Lung (tissue), 12 donors: ENCODE results near the gene HOMER1. TPM values are rescaled to one million over a fixed set of nuclear protein-coding genes. Genes with fewer than 3 reads are reported as not detected.

Source experiments
- ATAC-seq: fragments of 200-7000 bp; cut with Tn5 transposase; one replicate; pipeline ENCODE4 v1.9.1; 2020; ENCODE audit warnings: moderate number of reproducible peaks; ENCODE audit not compliant: insufficient read depth, low FRiP score
- DNase-seq, 3 donors: peaks; one replicate each; pipeline ENCODE4 v3.0.0-alpha.2; 2013 to 2017
- H3K27ac ChIP-seq, 2 donors: one replicate each; pipeline ENCODE4 v1.5.1; 2013; ENCODE audit warnings: mild to moderate bottlenecking in 2 of 2, moderate library complexity in 2 of 2, control low read depth in 1 of 2, inconsistent platforms in 1 of 2, low read depth in 1 of 2, low read length in 1 of 2
- H3K27me3 ChIP-seq, 3 donors: one replicate each; pipeline ENCODE4 v1.5.1; 2013; ENCODE audit warnings: low read length in 2 of 3; ENCODE audit not compliant: control insufficient read depth in 3 of 3, insufficient read depth in 3 of 3
- H3K36me3 ChIP-seq, 4 donors: one replicate each; pipeline ENCODE4 v1.5.1; 2013; ENCODE audit warnings: low read length in 4 of 4, mild to moderate bottlenecking in 1 of 4, moderate library complexity in 1 of 4; ENCODE audit not compliant: control insufficient read depth in 4 of 4, insufficient read depth in 4 of 4
- H3K4me1 ChIP-seq, 5 donors: one replicate each; pipeline ENCODE4 v1.5.1; 2013; ENCODE audit warnings: low read length in 5 of 5, mild to moderate bottlenecking in 2 of 5, moderate library complexity in 1 of 5; ENCODE audit not compliant: control insufficient read depth in 5 of 5, insufficient read depth in 5 of 5
- H3K4me3 ChIP-seq: one replicate; pipeline ENCODE4 v1.5.1; 2013; ENCODE audit warnings: mild to moderate bottlenecking, control low read depth, moderate library complexity
- H3K9ac ChIP-seq, 2 donors: one replicate each; pipeline ENCODE4 v1.5.1; 2013; ENCODE audit warnings: low read length in 2 of 2, control low read depth in 1 of 2; ENCODE audit not compliant: insufficient read depth in 1 of 2
- H3K9me3 ChIP-seq, 4 donors: one replicate each; pipeline ENCODE4 v1.5.1; 2013; ENCODE audit warnings: low read length in 3 of 4, mild to moderate bottlenecking in 1 of 4, moderate library complexity in 1 of 4; ENCODE audit not compliant: control insufficient read depth in 4 of 4, insufficient read depth in 3 of 4
- WGBS, 2 donors: extraction: QIAGEN DNeasy Blood & Tissue Kit; methylation state at CpG; one replicate each; pipeline ENCODE4 v1.1.7; 2013; 5-methylcytosine and 5-hydroxymethylcytosine counted together
- polyA plus RNA-seq, 2 donors: library from polyadenylated mRNA; stranded (reverse); fragments of 200-250 nt; gene quantifications; one replicate each; pipeline ENCODE4 v1.2.1, GENCODE V29; 2013
- total RNA-seq, 2 donors: library from RNA; depleted of rRNA in 1 of 2; stranded (reverse); fragments of >200 nt in 1 of 2; gene quantifications; one replicate each; pipeline ENCODE4 v1.2.1, GENCODE V29; 2014 to 2021
- TF ChIP-seq, protein P1 (sequence below): IDR thresholded peaks from 2 replicates; pipeline ENCODE4 v1.5.1; 2012; ENCODE audit warnings: mild to moderate bottlenecking; ENCODE audit errors: control extremely low read depth, extremely low read depth
- donor health status: control.
- donor health status: control.
- donor health status: Bipolar disorder and iron deficiency.
- donor health status: healthy.
- donor health status: DM: yes; HTN: yes; CAD: no.

HOMER1 gene
- total and polyA plus RNA-seq, 4 donors = 1.2 to 15.4 (median 4.5) TPM

DNA sequence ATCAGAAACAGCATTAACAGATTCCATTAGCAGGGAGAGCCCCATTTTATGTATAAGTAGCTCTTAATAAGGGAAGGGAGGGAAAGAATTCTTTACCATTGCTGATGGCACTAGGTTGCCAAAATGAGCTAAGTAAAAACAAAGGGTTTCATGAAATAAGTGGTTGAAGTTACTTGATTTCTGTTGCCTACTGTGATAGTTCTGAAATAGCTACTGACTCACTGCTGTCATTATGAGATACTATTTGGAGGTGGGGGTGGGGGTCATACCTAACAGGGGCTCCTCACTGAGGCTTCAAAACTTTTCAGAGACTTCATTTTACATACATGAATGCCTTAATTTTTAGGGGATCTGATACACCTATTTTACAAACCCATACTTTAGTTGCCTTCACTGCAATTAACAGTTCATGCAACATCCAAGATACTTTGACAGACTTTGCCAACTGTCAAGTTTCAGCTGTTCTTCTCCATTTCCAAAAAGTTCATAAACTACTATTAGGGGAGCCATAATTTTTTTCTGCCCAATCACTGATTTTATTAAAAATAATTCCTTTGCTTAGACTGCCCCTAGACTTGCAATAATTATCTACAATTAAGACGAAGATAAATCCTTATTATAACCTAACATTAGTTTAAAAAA lies 4.6 kb downstream of the HOMER1 start:
- TF ChIP-seq, protein P1, sequence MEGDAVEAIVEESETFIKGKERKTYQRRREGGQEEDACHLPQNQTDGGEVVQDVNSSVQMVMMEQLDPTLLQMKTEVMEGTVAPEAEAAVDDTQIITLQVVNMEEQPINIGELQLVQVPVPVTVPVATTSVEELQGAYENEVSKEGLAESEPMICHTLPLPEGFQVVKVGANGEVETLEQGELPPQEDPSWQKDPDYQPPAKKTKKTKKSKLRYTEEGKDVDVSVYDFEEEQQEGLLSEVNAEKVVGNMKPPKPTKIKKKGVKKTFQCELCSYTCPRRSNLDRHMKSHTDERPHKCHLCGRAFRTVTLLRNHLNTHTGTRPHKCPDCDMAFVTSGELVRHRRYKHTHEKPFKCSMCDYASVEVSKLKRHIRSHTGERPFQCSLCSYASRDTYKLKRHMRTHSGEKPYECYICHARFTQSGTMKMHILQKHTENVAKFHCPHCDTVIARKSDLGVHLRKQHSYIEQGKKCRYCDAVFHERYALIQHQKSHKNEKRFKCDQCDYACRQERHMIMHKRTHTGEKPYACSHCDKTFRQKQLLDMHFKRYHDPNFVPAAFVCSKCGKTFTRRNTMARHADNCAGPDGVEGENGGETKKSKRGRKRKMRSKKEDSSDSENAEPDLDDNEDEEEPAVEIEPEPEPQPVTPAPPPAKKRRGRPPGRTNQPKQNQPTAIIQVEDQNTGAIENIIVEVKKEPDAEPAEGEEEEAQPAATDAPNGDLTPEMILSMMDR = no peak
- Histone ChIP-seq H3K27me3 (peaks cover 0 to 24% (median 6%) of the 10 kb centered on the region in 3 donors), H3K4me3 (no peak overlapping the region), H3K9me3 (no peaks in the 10 kb centered on the region), H3K36me3 (no peaks in the 10 kb centered on the region), H3K9ac (no peak overlapping the region), H3K27ac (peak overlapping the region in 1 of 2 donors; percentile 87), H3K4me1 (peaks cover 0 to 22% (median 5%) of the 10 kb centered on the region in 5 donors)
- DNase-seq (no peak), ATAC-seq (no peak)
- WGBS, 2 donors = 93% methylated on average over 1 of the region's 1 CpG

DNA sequence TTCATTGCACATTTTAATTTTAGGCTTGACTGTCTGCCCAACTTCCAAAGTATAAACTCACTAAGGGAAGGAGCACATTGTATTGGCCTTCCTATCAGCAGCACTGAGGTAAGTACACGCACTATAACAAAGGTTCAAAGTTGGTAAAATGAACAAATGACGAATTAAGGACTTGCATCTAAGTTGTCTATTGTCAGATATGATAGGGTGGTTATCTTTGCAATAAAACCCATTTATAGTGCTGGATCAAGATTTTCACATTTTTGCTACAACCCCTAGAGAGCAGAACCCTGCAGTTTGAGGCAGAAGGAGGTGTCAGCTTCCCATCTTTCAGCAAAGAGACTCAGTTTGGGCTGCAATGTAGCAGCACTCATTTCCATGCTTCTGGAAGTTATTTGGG lies 5.1 kb downstream of the HOMER1 start:
- Histone ChIP-seq H3K4me3 (no peak overlapping the region), H3K36me3 (no peaks in the 10 kb centered on the region), H3K4me1 (peaks cover 0 to 27% (median 5%) of the 10 kb centered on the region in 5 donors), H3K9me3 (no peaks in the 10 kb centered on the region), H3K27me3 (peaks cover 0 to 24% (median 6%) of the 10 kb centered on the region in 3 donors), H3K9ac (no peak overlapping the region), H3K27ac (peak overlapping the region in 1 of 2 donors; percentile 87)
- ATAC-seq (no peak), DNase-seq (no peak)
- TF ChIP-seq, protein P1 = no peak
- 93 to 94% methylated on average over 2 of the region's 2 CpGs for WGBS, 2 donors

DNA sequence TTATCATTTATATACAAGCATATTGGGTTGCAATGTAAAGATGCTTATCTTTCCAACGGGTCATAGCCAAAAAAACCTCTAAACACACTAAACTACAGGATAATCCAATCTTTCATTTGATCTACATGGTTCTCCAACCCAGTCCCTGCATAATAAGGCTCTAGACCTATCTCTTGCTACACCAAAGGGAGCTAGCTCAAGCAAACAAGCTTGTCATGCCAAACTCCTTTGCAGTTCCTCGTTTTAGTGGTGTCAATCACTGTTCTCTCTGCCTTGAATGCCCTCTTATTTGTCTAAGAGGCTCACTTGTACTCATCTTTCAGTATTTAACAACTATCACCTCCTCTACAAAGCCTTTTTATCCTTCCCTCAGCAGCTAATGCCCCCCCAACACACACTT lies 5.6 kb downstream of the HOMER1 start:
- 40 to 42% methylated on average over 2 of the region's 2 CpGs for WGBS, 2 donors
- TF ChIP-seq, protein P1 = no peak
- H3K27me3 ChIP-seq = peaks cover 0 to 24% (median 6%) of the 10 kb centered on the region in 3 donors
- H3K4me1 ChIP-seq = peaks cover 0 to 30% (median 5%) of the 10 kb centered on the region in 5 donors
- no peak overlapping the region for H3K4me3 ChIP-seq
- no peak for DNase-seq
- no peaks in the 10 kb centered on the region for H3K36me3 ChIP-seq
- no peaks in the 10 kb centered on the region for H3K9me3 ChIP-seq
- H3K27ac ChIP-seq = peak overlapping the region in 1 of 2 donors; percentile 87
- ATAC-seq = no peak
- H3K9ac ChIP-seq = no peak overlapping the region
